ENCODE results near the gene F11R. TPM values are rescaled to one million over a fixed set of nuclear protein-coding genes. Genes with fewer than 3 reads are reported as not detected.
A peak's percentile ranks its signal among the peaks of the same experiment; 100 is the strongest.

The F11R gene
- total RNA-seq, 2 experiments from 2014 or later, result 13.5 to 25.0 TPM

- peaks cover 56% of the 10 kb centered on the region for H3K4me1 ChIP-seq (ENCODE audit: insufficient read depth, low read length, poor library complexity, severe bottlenecking)
- TSS peak; percentile 97 for BruUV-seq (replicated peaks)
- POLR2A ChIA-PET, result interaction anchor here (0.7 to 5.0 kb wide), 16 partner anchors 8 to 249 kb away, joined by 3 to 42 read pairs (median 4); partner anchors contain the start of genes ARHGAP30, F11R, KLHDC9 and NIT1
- peaks cover 65% of the 10 kb centered on the region for H3K36me3 ChIP-seq (ENCODE audit: insufficient read depth, low read length)
- H4K20me1 ChIP-seq (ENCODE audit: insufficient read depth, low read length), result no peaks in the 10 kb centered on the region
- TF ChIP-seq EZH2phosphoT487 (IDR thresholded peaks at IDR 0.05; ENCODE audit: borderline replicate concordance, low read depth, low read length), result no peak
- no peak for TF ChIP-seq CTCF (conservative IDR thresholded peaks at IDR 0.05; ENCODE audit: low read length)
- peak within 1 kb of the TSS; percentile 92 for H3K27ac ChIP-seq (ENCODE audit: low read depth, low read length, poor library complexity, severe bottlenecking)
- peak within 1 kb of the TSS; percentile 87 for H3K4me2 ChIP-seq (ENCODE audit: low read length)
- intact Hi-C loops (cut with micrococcal nuclease; ENCODE audit: unreplicated experiment), result loop anchor here (1.0 to 2.0 kb wide), 3 partner anchors 22 to 51 kb away; no protein-coding TSS in a partner anchor
- H3K9me2 ChIP-seq (ENCODE audit: insufficient read depth, low read length), result no peaks in the 10 kb centered on the region
- peaks cover 18% of the 10 kb centered on the region; the same call in 1 of the 2 replicates for H3K79me2 ChIP-seq (ENCODE audit: insufficient read depth, low read depth, low read length)
- CTCF ChIA-PET (ENCODE audit: unreplicated experiment), result interaction anchor here (1.0 to 1.8 kb wide), 4 partner anchors 9 to 120 kb away, joined by 3 to 6 read pairs (median 5); partner anchors contain the start of genes F11R and PPOX
- peak within 1 kb of the TSS; percentile 51 for H2AFZ ChIP-seq (ENCODE audit: low read length)
- peak within 1 kb of the TSS; percentile 81 for H3K4me3 ChIP-seq (ENCODE audit: low read depth, low read length, poor library complexity, severe bottlenecking)
- DNase-seq (ENCODE audit: low spot score), result peak; percentile 96
- no peaks in the 10 kb centered on the region for H3K9me3 ChIP-seq (ENCODE audit: low read length)
These were observed 25.0 kb upstream of the F11R start, which contains the start of gene USF1 for GRCh38 chr1:161045736-161046604. Gene USF1 (minus strand): TSS chr1:161045977. CDS start chr1:161043275, 2,702 bp downstream.

- no TSS peak for BruUV-seq (replicated peaks)
- no peak for TF ChIP-seq EZH2phosphoT487 (IDR thresholded peaks at IDR 0.05; ENCODE audit: borderline replicate concordance, low read depth, low read length)
- no peak for TF ChIP-seq CTCF (conservative IDR thresholded peaks at IDR 0.05; ENCODE audit: low read length)
- intact Hi-C loops (cut with micrococcal nuclease; ENCODE audit: unreplicated experiment), result loop anchor here (1.0 to 2.0 kb wide), 3 partner anchors 23 to 52 kb away; no protein-coding TSS in a partner anchor
- Histone ChIP-seq H3K36me3 (ENCODE audit: insufficient read depth, low read length) (peaks cover 65% of the 10 kb centered on the region), H3K4me1 (ENCODE audit: insufficient read depth, low read length, poor library complexity, severe bottlenecking) (peaks cover 58% of the 10 kb centered on the region), H3K9me3 (ENCODE audit: low read length) (no peaks in the 10 kb centered on the region), H3K4me2 (ENCODE audit: low read length) (peak overlapping the region; percentile 87), H3K9me2 (ENCODE audit: insufficient read depth, low read length) (no peaks in the 10 kb centered on the region), H2AFZ (ENCODE audit: low read length) (peak overlapping the region; percentile 51), H4K20me1 (ENCODE audit: insufficient read depth, low read length) (no peaks in the 10 kb centered on the region), H3K4me3 (ENCODE audit: low read depth, low read length, poor library complexity, severe bottlenecking) (peak overlapping the region; percentile 81), H3K27ac (ENCODE audit: low read depth, low read length, poor library complexity, severe bottlenecking) (peak overlapping the region; percentile 92), H3K79me2 (ENCODE audit: insufficient read depth, low read depth, low read length) (peaks cover 18% of the 10 kb centered on the region; the same call in 1 of the 2 replicates)
- DNase-seq (ENCODE audit: low spot score), result peak; percentile 93
- CTCF ChIA-PET (ENCODE audit: unreplicated experiment), result interaction anchor here (1.0 to 1.8 kb wide), 2 partner anchors 10 to 23 kb away, joined by 3 to 6 read pairs; no protein-coding TSS in a partner anchor
- POLR2A ChIA-PET, result interaction anchor here (0.7 to 5.0 kb wide), 14 partner anchors 12 to 841 kb away, joined by 3 to 42 read pairs (median 4); partner anchors contain the start of genes ARHGAP30, F11R, KLHDC9 and NIT1
These were observed 24.2 kb upstream of the F11R start for GRCh38 chr1:161044908-161045735.

Measured in OCI-LY7 (cell line).